HG02885 (cell line): ENCODE results near the gene C1orf167.

Source experiments
- ATAC-seq: cut with Tn5 transposase; IDR thresholded peaks from one replicate; pipeline ENCODE4 v1.9.1; 2021; ENCODE audit warnings: mild to moderate bottlenecking; ENCODE audit not compliant: unreplicated experiment, poor library complexity

C1orf167 gene

DNA sequence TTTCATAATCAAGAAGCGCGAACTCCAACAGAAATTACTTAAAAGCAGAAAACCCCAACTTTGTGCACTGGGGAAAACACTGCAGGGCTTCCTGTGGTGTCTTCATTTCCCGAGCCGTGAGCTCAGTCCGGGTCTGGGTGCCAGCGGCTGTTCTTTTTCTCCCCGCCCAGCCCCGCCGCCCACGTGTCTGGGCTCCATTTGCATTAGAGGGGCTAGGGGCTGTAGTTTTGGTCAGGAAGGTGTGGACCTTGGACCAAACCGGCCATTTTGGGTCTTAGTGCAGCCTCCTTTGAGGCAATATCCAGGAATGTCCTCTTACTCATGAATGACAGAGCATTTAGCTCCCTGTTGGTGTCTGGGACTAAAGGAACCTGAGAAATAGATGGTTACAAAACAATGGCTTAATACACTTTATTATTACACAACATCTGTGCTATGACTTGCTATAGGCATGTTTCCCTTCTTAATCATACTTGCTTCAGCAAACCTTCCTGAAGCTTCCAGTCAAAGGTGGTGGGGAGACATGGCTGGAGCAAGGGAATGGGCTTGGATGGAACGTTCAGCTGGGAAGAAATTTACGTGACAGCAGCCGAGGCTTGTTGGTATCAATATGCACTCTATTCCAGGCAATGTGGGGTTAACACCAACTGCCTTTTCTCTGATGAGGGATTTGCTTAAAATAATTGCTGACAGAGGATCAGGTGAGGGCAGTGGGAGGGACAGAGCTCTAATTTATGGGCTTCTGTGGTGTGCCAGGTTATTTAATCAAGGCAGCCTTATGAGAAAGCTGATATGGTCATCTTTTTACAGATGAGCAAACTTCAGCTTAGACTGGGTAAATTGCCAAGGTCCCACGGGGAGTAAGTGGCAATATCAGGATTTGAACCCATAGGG, 25.0 kb upstream of the C1orf167 start:
- no peak for ATAC-seq

DNA sequence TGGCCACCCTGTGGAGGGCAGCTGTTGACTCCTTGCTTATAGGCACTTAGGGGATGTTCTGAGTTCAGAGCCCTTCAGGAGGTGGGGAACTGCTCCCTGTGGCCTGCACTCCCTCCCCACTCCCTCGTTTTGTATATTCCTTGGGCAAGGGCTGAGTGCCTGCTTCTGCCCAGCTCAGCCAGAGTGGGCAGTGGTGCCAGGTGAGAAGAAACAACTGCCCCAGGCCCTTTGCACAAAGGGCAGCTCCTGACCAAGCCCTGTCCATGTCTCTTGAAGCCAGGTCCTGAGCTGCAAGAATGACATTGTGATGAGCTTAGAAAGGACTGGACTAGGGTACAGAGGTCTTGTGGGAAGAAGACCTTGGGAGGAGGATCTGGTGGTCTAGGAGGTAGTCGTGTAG, 23.9 kb upstream of the C1orf167 start:
- ATAC-seq: no peak

DNA sequence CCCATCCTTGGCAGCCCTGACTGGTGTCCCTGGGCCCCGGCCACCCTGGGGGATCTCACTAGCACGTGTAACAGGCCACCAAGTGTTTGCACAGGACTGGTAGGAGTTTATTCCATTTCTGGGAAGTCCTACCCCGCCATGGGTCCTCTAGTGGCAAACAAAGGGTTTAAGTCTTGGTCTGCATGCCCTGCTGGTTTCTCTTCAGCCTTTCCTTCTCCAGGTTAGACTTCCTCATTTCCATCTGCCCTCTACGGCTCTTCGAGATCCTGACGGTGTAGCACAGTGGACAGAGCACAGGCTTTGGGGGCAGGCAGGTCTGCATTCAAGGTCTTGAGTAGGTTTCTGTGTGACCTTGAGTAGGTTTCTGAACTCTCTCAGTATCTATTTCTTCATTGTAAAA, 23.2 kb upstream of the C1orf167 start:
- ATAC-seq: no peak

DNA sequence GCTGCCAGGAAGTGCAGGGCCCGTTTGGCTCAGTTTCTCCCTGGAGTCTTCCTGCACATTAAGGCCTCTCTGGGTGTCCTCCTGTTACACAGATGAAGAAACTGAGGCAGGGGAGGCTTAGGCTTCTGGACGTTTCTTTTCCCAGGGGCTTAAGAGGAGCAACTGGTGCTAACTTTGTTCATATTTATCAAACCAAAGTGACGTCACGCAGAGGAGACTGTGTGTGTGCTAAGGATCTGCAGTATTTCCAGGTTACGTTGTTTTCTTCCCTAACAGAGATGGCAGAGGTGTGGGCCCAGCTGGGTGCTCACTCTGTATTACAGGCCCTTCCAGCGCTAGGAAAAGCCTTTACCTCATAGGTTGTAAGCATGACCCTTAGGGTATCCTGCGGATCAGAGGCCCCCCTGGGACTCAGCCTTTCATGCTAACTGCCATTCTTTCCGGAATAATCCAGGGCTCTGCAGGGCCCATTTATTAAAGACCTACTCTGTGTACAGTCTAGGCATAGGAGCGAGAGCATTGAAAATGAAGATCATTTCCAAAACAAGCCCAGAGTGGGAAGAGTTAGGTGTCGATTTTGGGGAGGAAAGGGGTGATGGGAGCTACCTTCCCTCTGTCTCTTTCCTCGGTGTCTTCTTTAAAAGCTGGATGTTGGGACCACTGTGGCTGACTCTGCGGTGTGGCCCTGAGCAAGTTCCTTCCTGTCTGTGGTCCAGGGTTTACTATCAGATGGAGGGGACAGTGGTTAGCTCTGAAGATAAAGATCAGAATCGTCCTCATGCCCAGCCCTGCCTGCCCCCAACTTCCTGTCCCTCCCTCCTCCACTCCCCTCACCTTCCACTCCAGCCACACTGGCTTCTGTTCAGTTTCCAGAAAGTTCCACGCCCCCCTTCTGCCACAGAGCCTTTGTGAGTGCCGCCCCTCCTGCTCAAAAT, 21.5 kb upstream of the C1orf167 start:
- ATAC-seq: no peak

DNA sequence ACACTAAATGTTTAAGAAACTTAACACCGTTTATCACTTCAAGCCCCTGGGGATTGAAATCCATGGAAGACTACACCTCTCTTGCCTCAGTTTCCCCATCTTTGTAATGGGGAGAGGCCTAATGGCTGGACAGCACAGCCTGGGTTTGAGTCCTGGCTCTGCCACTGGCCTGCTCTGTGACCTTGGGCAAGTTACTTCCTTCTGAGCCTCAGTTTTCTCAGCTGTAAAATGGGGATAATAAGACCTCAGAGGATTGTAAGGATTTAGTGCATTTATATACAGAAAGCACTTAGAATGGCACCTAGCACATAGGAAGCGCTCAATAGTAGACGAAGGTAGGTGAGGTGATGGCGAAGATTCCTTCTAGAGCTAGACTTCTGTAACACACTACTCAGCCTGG, 20.5 kb upstream of the C1orf167 start:
- no peak for ATAC-seq

DNA sequence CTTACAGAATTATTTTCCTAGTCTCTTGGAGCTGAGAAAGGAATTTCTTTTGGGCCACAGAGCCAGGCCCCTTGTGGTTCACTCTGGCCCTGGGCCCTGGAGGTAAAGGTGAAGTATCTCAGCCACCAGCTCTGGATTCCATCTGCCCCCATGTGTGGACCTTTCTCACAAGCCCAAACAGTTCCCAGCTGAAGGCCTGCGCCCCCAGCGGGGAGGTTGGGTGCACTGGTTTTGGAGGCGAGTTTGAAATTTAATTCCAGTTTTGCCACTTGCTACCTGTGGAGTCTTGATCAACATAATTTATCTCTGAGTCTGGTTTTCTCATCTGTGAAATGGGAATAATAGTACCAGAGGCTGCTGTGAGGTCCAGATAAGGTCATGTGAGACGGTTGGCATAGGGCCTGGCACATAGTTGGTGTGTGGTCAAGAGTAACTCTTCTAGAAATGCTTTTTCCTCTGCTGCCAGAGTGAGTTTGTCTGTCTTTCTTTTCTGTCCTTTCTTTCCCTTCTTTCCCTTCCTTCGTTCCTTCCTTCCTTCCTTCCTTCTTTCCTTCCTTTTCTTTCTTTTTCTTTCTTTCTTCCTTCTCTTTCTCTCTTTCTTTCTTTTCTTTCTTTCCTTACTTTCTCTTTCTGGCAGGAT, 20.0 kb upstream of the C1orf167 start:
- ATAC-seq: no peak

DNA sequence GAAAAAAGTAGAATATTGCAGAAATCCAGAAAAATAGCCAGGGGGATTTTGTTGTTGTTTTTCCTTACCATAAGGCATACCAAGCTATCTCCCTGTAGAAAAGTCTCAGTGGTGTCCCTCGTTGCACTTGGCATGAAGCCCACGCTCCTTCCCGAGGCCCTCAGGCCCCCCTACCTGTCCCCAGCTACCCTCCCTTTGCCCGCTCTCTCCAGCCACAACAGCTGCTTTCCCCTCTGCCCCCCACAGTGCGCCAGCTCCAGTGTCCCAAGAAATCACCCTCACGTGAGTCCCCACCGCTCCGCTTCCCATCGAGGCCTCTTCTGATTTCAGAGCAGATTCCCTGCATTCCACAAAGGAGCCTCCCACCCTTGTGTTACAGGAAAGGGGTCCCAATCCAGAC, 17.7 kb upstream of the C1orf167 start:
- no peak for ATAC-seq

DNA sequence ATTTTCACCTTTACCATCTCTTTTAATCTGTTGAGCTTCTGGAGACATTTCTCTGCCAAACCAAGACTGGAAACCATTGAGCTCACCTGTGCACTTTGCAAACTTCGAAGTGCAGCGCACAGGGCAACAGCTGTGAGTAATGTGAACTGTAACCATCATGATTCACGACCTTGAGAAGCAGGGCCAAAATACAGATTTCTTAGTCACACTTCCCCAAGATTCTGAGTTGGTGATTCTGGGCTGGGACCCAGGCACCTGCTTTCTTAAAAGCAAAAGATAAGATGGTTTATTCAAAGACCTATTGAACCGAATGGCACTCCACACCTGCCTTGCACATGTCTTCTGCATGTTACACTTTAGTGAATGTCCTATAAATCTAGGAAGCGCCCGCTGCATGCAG, 15.9 kb upstream of the C1orf167 start:
- ATAC-seq: no peak

DNA sequence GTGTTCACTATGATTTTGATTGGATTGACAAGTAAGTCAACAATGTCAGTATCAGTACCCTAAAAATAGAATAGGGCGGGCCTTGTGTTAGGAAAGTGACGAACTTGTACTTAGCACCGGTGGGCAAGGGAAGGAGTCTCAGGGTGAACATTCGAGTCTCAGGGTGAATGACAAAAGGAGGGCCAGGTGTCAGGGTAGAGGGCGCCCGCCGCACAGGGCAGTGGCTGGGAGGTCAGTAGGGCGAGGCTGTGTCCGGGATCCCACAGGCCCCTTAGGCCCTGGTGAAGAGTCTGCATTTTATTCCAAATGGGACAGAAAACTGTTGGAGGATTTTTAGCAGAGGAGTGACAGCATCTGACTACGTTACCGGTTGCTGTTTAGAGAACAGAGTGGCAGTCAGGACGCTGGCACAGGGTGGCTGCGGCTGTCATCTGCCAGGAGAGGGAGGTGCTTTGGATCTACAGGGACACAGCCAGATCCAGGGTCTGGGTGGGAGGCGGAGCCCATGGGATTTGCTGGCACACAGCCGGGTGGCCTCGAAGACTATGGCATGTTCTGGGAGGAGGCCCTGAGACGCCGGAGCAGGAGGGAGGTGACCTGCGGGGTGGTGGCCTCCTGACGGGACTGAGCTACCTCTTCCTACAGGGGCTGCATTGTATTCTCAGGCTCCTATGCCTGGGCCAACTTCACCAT, 15.1 kb upstream of the C1orf167 start:
- ATAC-seq: no peak

DNA sequence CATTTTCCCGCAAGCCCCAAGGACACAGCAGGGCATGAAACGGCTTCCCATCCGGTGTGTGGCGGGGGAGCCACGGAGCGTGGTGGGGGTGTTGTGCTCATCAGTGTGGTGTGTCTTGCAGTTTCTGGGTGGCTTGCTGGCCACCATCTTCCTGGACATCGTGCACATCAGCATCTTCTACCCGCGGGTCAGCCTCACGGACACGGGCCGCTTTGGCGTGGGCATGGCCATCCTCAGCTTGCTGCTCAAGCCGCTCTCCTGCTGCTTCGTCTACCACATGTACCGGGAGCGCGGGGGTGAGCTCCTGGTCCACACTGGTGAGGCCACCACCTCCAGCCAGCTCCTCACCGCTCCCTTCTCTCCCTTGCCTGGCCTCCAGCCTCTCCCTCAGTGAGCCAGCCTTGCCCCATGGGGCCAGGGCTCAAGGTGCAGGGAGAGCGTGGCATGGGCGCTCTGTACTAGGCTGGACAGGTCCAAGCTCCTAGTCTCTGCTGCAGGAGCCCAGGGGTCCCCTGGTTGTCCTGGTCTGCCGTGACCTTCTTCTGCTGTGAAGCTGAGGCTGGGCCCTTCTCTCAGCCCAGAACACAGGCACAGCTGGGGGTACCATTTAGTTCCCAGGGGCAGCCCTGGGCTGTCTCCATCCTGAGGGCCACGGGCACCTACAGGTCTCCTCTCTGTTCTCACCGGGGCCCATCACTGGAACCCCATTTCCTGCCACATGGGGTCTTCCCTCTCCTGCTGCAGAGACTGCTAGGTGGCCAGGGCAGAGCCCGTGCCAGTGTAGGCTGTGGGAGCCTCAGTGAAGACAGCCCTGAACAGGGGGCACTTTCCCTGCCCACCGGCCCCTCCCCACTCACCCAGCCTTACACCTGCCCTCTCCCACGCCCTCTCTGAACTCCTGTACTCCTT, 13.4 kb upstream of the C1orf167 start:
- ATAC-seq: no peak

DNA sequence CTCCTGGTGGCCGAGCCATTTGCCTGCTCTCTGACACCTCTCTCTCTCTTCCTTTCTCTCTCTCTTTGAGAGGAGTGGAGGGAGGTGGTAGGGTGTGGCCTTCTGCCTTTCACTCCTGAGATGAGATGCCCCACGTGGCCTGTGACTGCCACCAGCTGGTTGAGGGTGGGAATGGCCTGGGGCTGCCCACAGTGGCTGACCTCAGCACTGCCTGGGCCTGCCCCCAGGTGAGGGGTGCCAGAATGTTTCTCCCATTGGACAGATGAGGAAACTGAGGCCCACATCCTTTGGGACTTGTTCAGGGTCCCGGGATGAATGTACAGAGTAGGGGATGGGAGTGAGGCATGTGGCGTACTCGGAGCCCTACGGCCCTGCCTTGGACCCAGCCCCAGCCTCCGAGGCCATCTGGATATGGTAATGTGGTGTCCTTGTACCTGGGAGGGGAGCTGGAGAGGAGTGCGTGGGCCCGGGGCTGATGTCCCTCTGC, 12.7 kb upstream of the C1orf167 start:
- no peak for ATAC-seq

DNA sequence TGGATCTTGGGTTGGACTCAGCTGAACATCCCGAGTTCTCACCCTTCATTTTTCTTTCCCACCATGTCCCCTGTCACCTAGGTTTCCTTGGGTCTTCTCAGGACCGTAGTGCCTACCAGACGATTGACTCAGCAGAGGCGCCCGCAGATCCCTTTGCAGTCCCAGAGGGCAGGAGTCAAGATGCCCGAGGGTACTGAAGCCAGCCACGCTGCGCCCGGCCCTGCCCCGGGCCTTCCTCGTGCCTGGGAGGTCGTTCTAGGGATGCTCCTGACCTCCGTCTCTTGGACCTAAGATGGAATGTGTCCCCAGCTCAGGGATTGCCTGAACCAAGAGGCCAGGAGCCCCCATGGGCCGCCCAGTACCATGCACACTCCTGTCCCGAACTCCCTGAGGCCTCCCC, 12.0 kb upstream of the C1orf167 start:
- ATAC-seq: no peak

DNA sequence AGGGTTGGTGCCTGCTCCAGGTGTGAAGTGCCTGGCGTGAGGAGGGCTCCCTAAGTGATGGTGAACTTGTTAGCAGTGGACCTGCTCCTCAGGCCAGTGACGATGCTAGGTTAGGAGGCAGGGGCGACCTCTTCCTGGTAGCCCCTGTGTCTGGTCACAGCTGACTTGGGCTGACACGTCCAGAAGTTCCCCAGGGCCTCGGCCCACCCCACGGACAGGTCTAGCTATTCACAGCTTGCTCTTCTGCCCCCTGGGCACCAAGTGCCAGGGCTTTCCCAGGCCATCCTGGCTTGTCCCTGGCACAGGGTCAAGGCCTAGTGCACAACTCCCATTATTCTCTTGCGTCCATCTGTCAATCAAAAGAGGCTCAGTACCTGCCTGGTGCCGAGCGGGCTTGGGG, 10.9 kb upstream of the C1orf167 start:
- no peak for ATAC-seq

DNA sequence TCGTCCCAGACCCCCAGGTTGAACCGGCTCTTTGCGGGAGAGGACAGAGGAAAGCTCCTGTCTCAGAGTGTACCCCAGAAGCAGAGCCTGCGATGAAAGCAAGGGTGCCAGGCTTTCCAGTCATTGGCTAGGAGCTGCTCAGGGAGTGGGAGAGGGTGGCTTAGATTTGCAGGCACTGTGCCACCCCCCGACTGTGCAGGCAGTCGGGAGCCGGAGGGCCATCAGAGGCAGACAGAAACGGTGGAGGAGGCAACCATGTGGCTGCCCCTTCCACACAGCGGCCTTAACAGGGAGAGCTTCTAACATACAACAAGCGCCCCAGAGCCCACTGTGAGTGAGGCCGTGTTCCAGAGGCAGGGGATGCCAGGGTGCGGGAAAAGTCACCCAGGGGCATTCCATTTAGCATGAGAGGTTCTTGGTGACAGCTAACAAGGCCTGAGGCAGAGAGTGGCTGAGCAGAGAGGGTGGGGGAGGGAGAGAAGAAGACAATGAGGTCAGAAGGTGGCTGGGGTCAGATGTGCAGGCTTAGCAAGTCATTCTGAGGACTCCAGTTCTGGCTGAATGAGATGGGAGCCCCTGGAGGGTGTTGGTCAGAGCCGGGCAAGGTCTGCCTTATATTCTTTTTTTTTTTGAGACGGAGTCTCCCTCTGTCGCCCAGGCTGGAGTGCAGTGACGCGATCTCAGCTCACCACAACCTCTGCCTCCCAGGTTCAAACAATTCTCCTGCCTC, 9.5 kb upstream of the C1orf167 start:
- no peak for ATAC-seq

DNA sequence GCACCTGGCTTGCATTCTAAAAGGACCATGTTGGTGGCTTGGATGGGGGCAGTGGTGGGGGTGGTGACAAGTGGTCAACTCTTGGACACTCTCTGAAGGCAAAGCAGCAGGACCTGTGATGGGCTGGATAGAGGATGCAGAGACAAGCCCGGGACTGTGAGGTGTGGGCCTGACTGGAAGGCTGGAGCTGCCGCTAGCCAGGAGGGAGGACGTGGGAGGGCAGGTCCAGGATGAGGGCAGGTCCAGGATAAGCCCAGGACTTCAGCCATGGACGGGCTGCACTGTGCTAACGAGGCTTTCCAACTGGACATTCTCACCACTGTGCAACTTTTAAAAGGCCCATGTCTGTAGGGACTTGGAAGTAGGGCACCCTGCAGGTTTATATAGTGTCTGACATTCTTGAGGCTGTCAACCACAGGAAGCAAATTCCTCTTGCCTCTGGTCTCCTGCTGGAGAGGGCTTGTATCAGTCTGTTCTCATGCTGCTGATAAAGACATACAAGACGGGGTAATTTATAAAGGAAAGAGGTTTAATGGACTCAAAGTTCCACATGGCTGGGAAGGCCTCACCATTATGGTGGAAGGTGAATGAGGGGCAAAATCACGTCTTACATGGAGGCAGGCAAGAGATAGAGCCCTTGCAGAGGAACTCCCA, 8.3 kb upstream of the C1orf167 start:
- ATAC-seq: no peak

DNA sequence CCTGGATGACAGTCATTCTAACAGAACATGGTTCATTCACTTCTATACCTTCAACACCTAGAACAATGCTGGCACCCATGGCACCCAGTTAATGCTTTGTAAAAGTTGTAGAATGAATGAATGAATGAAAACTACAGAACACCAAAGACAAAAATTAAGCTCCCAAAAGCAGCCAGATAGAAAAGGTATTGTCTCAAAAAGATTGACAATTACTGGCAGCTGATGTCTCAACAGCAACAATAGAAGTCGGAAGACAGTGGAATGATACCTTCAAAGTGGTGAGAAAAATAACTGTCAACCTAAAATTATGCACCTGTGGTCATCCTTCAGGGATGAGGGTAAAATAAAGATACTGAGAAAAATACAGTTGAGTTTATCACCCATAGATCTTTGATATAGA, 4.9 kb upstream of the C1orf167 start:
- no peak for ATAC-seq

DNA sequence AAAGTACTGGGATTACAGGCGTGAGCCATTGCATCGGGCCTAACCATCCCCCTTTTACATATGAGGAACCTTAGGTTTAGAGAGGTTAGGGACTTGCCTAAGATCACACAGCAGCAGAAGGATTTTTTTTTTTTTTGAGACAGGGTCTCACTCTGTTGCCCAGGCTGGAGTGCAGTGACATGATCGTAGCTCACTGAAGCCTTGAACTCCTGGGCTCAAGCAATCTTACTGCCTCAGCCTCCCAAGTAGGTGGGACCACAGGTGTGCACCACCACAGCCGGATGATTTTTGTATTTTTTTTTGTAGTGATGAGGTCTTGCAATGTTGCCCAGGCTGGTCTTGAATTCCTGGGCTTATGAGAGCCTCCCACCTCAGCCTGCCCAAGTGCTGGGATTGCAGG, 2.2 kb upstream of the C1orf167 start:
- ATAC-seq: no peak

DNA sequence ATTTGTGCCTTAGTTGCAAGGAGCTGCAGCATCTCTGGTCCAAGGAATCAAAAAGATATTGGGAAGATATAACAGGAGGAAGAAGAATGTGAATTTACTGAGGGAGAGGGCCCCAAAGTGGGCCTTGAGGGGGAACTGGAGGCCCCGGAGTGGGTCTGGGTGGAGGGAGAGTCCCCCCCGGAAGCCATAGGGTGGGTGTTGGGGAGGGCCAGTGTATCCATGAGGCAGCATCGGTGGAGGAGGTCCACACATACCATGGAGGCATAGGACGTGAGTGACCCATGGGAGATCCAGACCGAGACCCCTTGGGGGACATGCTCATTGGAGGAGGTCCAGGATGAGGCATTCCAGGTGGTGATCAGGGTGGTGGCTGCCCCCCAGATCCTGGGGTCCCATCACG, 708 bp upstream of the C1orf167 start:
- no peak for ATAC-seq
